Pancreas (tissue), 10 donors: Measurements from ENCODE around the gene GPR35. TPM values are rescaled to one million over a fixed set of nuclear protein-coding genes. Genes with fewer than 3 reads are reported as not detected.

Source experiments
- ATAC-seq, 4 donors: fragments of 200-7000 bp; cut with Tn5 transposase; one replicate each; pipeline versions ENCODE4 v1.8.0 to v1.9.1; 2020; ENCODE audit warnings: mild to moderate bottlenecking in 4 of 4, moderate library complexity in 4 of 4
- DNase-seq, 6 donors: peaks; one replicate each; pipeline ENCODE4 v3.0.0-alpha.2; 2020
- FAIRE-seq: peaks from 2 replicates; lab custom pipeline; 2012; peaks lifted over from hg19 to GRCh38; lab: Jason Lieb, UNC
- H3K27ac ChIP-seq, 4 donors: fragments of 200-600 bp; sonication (generic); 1 replicate in 3 of 4; 2 replicates in 1 of 4; pipeline versions ENCODE4 v1.5.0 to v1.8.0; 2020
- H3K27me3 ChIP-seq, 4 donors: fragments of 200-600 bp; one replicate each; pipeline ENCODE4 v1.8.0; 2021
- H3K36me3 ChIP-seq, 3 donors: fragments of 200-600 bp; sonication (generic) in 1 of 3; one replicate each; pipeline versions ENCODE4 v1.5.0 to v1.8.0; 2020 to 2021
- H3K4me1 ChIP-seq, 3 donors: fragments of 200-600 bp; one replicate each; pipeline ENCODE4 v1.8.0; 2021
- H3K4me3 ChIP-seq, 4 donors: fragments of 200-600 bp; sonication (generic) in 2 of 4; one replicate each; pipeline versions ENCODE4 v1.5.0 to v1.8.0; 2020 to 2021
- H3K9me3 ChIP-seq, 4 donors: fragments of 200-600 bp; one replicate each; pipeline ENCODE4 v1.8.0; 2021
- CTCF ChIP-seq, 4 donors: fragments of 200-600 bp; sonication (generic) in 3 of 4; IDR thresholded peaks; one replicate each; pipeline versions ENCODE4 v1.5.0 to v1.8.0; 2021; ENCODE audit warnings: antibody characterized with exemption in 4 of 4
- WGBS, 2 donors: extraction: QIAGEN DNeasy Blood & Tissue Kit; methylation state at CpG; one replicate each; pipeline ENCODE4 v1.1.7; 2013; 5-methylcytosine and 5-hydroxymethylcytosine counted together
- intact Hi-C, 3 donors: fragments of 100-400 bp; cut with DNase I; formaldehyde crosslinking; loops; one replicate each; pipeline versions ENCODE4 v1.11.1 to v1.14.2; 2022
- polyA plus RNA-seq, 2 donors: library from polyadenylated mRNA; stranded (reverse); fragments of 200-250 nt; gene quantifications; one replicate each; pipeline ENCODE4 v1.2.3, GENCODE V29; 2013
- total RNA-seq, 6 donors: library from RNA; stranded (reverse); fragmentation: NEBNext Ultra II Directional in 4 of 6; extraction: Animal tissue kit (Norgen Biotek cat#: 25700) in 4 of 6; gene quantifications; one replicate each; pipeline versions ENCODE4 v1.2.1 to v1.2.4, GENCODE V29; 2021 to 2023
- donor health status: healthy with polysubstance abuse.
- donor health status: DM: no; HTN: no; CAD: no; lungs with moderate emphysema.
- donor health status: DM: no; HTN: no; CAD: no.
- donor health status: control.
- donor health status: control.
- donor health status: Bipolar disorder and iron deficiency.
- donor health status: DM: yes; HTN: yes; CAD: no.
- donor health status: DM: no; HTN: no; CAD: no.
- donor health status: DM: no; HTN: no; CAD: no.
- donor health status: DM: yes; HTN: yes; CAD: no.

The GPR35 gene
- total and polyA plus RNA-seq, 8 donors = 0.35 to 4.6 (median 1.0) TPM

GRCh38 chr2:240618776-240619175 lies 6.5 kb upstream of the GPR35 start:
- Histone ChIP-seq H3K4me3 (no peak overlapping the region), H3K9me3 (no peaks in the 10 kb centered on the region), H3K36me3 (no peaks in the 10 kb centered on the region), H3K4me1 (no peaks in the 10 kb centered on the region), H3K27ac (no peak overlapping the region), H3K27me3 (no peaks in the 10 kb centered on the region)
- no peak for TF ChIP-seq CTCF (IDR thresholded peaks at IDR 0.05)
- WGBS, 2 donors = 77% methylated on average over 6 of the region's 6 CpGs
- intact Hi-C loops = no loop called here
- no peak for ATAC-seq
- no peak for DNase-seq
- no peak for FAIRE-seq

DNA sequence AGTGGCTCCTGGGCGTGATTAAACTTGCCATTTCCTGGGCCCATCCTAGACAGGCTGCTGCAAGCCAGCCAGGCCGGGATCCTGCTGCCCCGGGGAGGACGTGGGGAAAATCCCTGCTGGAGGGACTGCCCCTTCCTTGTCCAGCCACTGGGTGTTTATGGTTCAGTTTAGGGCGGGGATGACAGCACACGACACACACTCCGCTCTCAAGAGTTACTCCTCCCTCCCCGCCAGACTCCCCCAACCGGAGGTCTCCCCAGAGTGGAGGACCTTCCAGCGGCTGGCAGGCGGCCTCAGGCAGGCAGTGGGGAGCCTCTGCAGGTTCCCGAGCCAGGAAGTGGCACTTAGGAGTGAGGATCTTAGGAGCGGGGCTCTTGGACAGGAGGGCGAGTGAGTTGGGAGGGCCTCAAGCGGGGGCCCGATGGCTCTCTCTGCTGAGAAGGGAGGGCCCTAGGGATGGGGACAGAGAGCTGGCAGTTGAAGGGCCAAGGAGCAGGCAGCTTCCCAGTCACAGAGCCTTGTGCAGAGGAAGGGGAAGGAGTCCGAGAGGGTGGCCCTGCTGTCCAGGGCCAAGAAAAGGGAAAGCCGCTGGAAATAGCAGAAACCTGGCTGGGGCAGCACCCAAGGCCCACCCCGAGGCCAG lies 5.7 kb upstream of the GPR35 start:
- ATAC-seq (no peak), DNase-seq (peak in 1 of 6 donors; percentile 41), FAIRE-seq (no peak)
- H3K27ac ChIP-seq = no peak overlapping the region
- 83 to 90% methylated on average over 19 of the region's 19 CpGs for WGBS, 2 donors
- H3K9me3 ChIP-seq = no peaks in the 10 kb centered on the region
- no peak for TF ChIP-seq CTCF (IDR thresholded peaks at IDR 0.05)
- H3K4me1 ChIP-seq = no peaks in the 10 kb centered on the region
- intact Hi-C loops = no loop called here
- H3K27me3 ChIP-seq = no peaks in the 10 kb centered on the region
- H3K36me3 ChIP-seq = no peaks in the 10 kb centered on the region
- no peak overlapping the region for H3K4me3 ChIP-seq

DNA sequence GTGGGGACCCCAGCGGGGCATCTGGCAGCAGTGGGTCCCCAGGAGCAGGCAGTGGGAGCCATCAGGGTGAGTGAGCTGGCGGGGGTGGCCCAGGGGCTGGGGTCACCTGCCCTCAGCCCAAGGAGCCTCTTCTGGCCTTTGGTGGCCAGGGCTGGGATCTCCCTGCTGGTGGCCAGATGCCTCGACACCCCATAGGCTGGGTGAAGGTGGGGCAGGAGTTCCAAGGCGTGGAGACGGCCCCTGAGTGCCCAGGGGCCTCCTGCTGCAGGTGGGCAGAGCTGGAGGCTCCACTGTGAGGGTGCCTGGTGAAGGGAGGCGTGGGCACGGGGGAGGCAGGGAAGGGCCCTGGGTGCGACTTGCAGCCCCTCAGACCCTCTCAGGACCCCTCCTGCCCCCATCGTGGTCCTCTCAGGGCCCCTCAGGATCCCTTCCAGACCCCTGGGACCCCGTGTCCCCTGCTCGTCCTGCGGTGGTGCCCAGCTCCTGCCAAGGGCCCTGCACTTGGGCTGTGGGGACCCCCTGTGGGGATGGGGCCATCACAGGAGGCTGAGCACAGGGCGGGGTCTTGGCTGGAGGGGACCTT lies 5.0 kb upstream of the GPR35 start:
- H3K4me1 ChIP-seq = no peaks in the 10 kb centered on the region
- no peaks in the 10 kb centered on the region for H3K27me3 ChIP-seq
- no peak for ATAC-seq
- WGBS, 2 donors = 77 to 80% methylated on average over 10 to 13 of the region's 13 CpGs
- H3K9me3 ChIP-seq = no peaks in the 10 kb centered on the region
- no peak for TF ChIP-seq CTCF (IDR thresholded peaks at IDR 0.05)
- no peak overlapping the region for H3K4me3 ChIP-seq
- no peaks in the 10 kb centered on the region for H3K36me3 ChIP-seq
- no peak for FAIRE-seq
- DNase-seq = peak in 3 of 6 donors; percentile 15 to 55 (median 50)
- intact Hi-C loops = no loop called here
- H3K27ac ChIP-seq = no peak overlapping the region

- ATAC-seq (no peak), DNase-seq (peak in 2 of 6 donors; percentile 14 to 27), FAIRE-seq (no peak)
- Histone ChIP-seq H3K9me3 (no peaks in the 10 kb centered on the region), H3K4me3 (no peak overlapping the region), H3K4me1 (no peaks in the 10 kb centered on the region), H3K27ac (no peak overlapping the region), H3K27me3 (no peaks in the 10 kb centered on the region), H3K36me3 (no peaks in the 10 kb centered on the region)
- 79 to 84% methylated on average over 7 of the region's 7 CpGs for WGBS, 2 donors
- intact Hi-C loops = no loop called here
- TF ChIP-seq CTCF (IDR thresholded peaks at IDR 0.05) = no peak
These were observed 4.4 kb upstream of the GPR35 start for GRCh38 chr2:240620859-240621258.

- H3K4me3 ChIP-seq = no peak overlapping the region
- no peak for TF ChIP-seq CTCF (IDR thresholded peaks at IDR 0.05)
- FAIRE-seq (no peak), DNase-seq (no peak), ATAC-seq (no peak)
- H3K4me1 ChIP-seq = no peaks in the 10 kb centered on the region
- no peak overlapping the region for H3K27ac ChIP-seq
- no peaks in the 10 kb centered on the region for H3K27me3 ChIP-seq
- intact Hi-C loops = no loop called here
- H3K36me3 ChIP-seq = no peaks in the 10 kb centered on the region
- 73 to 87% methylated on average over 9 of the region's 9 CpGs for WGBS, 2 donors
- no peaks in the 10 kb centered on the region for H3K9me3 ChIP-seq
These were observed 3.2 kb upstream of the GPR35 start for GRCh38 chr2:240622060-240622411.
